ENCODE measurements around the gene CD200R1L.

GRCh38 chr3:112858410-112859069, 11.9 kb upstream of the CD200R1L start:
- TF ChIP-seq CTCF (IDR thresholded peaks at IDR 0.05): no peak
- no peak for TF ChIP-seq POLR2A (IDR thresholded peaks at IDR 0.05)
